Suprapubic skin (tissue), 3 donors: ENCODE measurements around the gene AKR1C1.
"Not testable (repeated sequence)": the region's sequence is repeated elsewhere in the genome, so short reads cannot be mapped to it uniquely, and the experiment has no call there.

Experiments used
- CTCF ChIP-seq, 2 donors: fragments of 200-600 bp in 1 of 2; fragments of 450-650 bp in 1 of 2; sonication (generic) in 1 of 2; IDR thresholded peaks; one replicate each; pipeline ENCODE4 v1.5.1; 2016 to 2019; ENCODE audit warnings: antibody characterized with exemption in 2 of 2, mild to moderate bottlenecking in 1 of 2, moderate library complexity in 1 of 2
- POLR2A ChIP-seq, 2 donors: fragments of 450-650 bp; IDR thresholded peaks; one replicate each; pipeline ENCODE4 v1.6.1; 2017; ENCODE audit warnings: antibody characterized with exemption in 2 of 2, mild to moderate bottlenecking in 2 of 2, moderate library complexity in 2 of 2

- TF ChIP-seq POLR2A, CTCF (IDR thresholded peaks at IDR 0.05): not testable (repeated sequence)
Measured at GRCh38 chr10:5021624-5022290, 58.5 kb downstream of the AKR1C1 start.
